GM12878 (cell line): ENCODE results near the gene SMPD2. TPM values are rescaled to one million over a fixed set of nuclear protein-coding genes. Genes with fewer than 3 reads are reported as not detected.

ENCODE experiments used
- FOS ChIP-seq: IDR thresholded peaks from 3 replicates; pipeline ENCODE4 v1.6.1; 2011; ENCODE audit warnings: borderline replicate concordance; ENCODE audit not compliant: insufficient read length; ENCODE audit errors: extremely low read depth
- FOXK2 ChIP-seq: fragments of 450-650 bp; IDR thresholded peaks from 2 replicates; pipeline ENCODE4 v1.6.1; 2017; ENCODE audit warnings: mild to moderate bottlenecking, moderate library complexity
- HDAC2 ChIP-seq: fragments of 200-600 bp; sonication (generic); IDR thresholded peaks from 2 replicates; pipeline ENCODE4 v1.6.1; 2017
- KAT2A ChIP-seq: conservative IDR thresholded peaks from 2 replicates; pipeline ENCODE4 v1.6.1; 2011; ENCODE audit warnings: low read depth, low read length; ENCODE audit not compliant: control insufficient read depth
- SMARCA5 ChIP-seq: fragments of 450-650 bp; IDR thresholded peaks from 2 replicates; pipeline ENCODE4 v1.6.1; 2017; ENCODE audit warnings: mild to moderate bottlenecking
- polyA plus RNA-seq, 11 experiments: library from polyadenylated mRNA; depleted of rRNA in 4 of 11; unstranded in 6 of 11; stranded (reverse) in 5 of 11; fragments of >200 nt; fragmentation: Nextera tagmentation in 4 of 11; fragmentation: Illumina TruSeq in 1 of 11; extraction: Ambion mirVana in 4 of 11; extraction: Trizol in 1 of 11; gene quantifications; 1 replicate in 1 of 11; 2 replicates in 10 of 11; pipeline versions ENCODE4 v1.2.1 to v1.2.3, GENCODE V29; 2011 to 2016; ENCODE audit warnings: inconsistent platforms in 2 of 11, missing spikeins in 2 of 11, low read depth in 1 of 11
- total RNA-seq, 4 experiments: library from RNA; depleted of rRNA in 3 of 4; stranded (reverse); fragments of >200 nt in 3 of 4; fragmentation: Illumina TruSeq in 1 of 4; extraction: Trizol in 1 of 4; gene quantifications; 2 replicates each; pipeline versions ENCODE4 v1.2.1 to v1.2.3, GENCODE V29; 2013 to 2021
- TF ChIP-seq, protein P1 (sequence below): IDR thresholded peaks from 2 replicates; pipeline ENCODE4 v1.6.1; 2012; ENCODE audit warnings: improper control_type of control experiment, low read depth, low read length; ENCODE audit not compliant: insufficient replicate concordance
- TF ChIP-seq, protein P2 (sequence below): fragments of 450-650 bp; IDR thresholded peaks from 2 replicates; pipeline ENCODE4 v1.6.1; 2017; ENCODE audit warnings: mild to moderate bottlenecking, moderate library complexity
- TF ChIP-seq, protein P3 (sequence below): IDR thresholded peaks from 2 replicates; pipeline ENCODE4 v1.6.1; 2012; ENCODE audit warnings: mild to moderate bottlenecking, low read depth, low read length

Gene SMPD2
- total and polyA plus RNA-seq, 10 of the 15 experiments (the other 5 are each of a cell fraction or from before 2014, with no cell fraction given): 0.06 to 15.4 (median 9.7) TPM

DNA sequence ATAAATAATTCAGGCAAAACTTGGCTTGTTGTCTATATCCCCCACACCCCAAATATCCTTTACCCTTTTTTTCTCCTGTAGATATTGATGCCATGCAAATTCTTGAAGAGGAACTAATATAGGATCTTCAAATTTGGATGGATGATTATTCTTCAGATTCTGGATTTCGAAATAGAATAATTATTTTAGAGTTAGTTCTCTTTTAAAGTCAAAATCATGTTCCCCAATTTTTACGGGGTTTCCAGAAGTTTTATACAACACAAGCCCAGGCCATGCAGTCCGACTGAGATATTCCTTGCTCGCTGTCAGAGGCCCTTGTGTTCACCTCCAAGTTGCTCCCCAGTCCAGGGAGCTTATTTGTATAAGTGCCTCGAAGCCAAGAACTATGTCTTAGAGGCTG lies 4.5 kb upstream of the SMPD2 start (continued):
- TF ChIP-seq, protein P1, sequence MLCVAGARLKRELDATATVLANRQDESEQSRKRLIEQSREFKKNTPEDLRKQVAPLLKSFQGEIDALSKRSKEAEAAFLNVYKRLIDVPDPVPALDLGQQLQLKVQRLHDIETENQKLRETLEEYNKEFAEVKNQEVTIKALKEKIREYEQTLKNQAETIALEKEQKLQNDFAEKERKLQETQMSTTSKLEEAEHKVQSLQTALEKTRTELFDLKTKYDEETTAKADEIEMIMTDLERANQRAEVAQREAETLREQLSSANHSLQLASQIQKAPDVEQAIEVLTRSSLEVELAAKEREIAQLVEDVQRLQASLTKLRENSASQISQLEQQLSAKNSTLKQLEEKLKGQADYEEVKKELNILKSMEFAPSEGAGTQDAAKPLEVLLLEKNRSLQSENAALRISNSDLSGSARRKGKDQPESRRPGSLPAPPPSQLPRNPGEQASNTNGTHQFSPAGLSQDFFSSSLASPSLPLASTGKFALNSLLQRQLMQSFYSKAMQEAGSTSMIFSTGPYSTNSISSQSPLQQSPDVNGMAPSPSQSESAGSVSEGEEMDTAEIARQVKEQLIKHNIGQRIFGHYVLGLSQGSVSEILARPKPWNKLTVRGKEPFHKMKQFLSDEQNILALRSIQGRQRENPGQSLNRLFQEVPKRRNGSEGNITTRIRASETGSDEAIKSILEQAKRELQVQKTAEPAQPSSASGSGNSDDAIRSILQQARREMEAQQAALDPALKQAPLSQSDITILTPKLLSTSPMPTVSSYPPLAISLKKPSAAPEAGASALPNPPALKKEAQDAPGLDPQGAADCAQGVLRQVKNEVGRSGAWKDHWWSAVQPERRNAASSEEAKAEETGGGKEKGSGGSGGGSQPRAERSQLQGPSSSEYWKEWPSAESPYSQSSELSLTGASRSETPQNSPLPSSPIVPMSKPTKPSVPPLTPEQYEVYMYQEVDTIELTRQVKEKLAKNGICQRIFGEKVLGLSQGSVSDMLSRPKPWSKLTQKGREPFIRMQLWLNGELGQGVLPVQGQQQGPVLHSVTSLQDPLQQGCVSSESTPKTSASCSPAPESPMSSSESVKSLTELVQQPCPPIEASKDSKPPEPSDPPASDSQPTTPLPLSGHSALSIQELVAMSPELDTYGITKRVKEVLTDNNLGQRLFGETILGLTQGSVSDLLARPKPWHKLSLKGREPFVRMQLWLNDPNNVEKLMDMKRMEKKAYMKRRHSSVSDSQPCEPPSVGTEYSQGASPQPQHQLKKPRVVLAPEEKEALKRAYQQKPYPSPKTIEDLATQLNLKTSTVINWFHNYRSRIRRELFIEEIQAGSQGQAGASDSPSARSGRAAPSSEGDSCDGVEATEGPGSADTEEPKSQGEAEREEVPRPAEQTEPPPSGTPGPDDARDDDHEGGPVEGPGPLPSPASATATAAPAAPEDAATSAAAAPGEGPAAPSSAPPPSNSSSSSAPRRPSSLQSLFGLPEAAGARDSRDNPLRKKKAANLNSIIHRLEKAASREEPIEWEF: no peak
- no peak for TF ChIP-seq HDAC2
- TF ChIP-seq SMARCA5: no peak
- no peak for TF ChIP-seq FOXK2
- TF ChIP-seq, protein P2, sequence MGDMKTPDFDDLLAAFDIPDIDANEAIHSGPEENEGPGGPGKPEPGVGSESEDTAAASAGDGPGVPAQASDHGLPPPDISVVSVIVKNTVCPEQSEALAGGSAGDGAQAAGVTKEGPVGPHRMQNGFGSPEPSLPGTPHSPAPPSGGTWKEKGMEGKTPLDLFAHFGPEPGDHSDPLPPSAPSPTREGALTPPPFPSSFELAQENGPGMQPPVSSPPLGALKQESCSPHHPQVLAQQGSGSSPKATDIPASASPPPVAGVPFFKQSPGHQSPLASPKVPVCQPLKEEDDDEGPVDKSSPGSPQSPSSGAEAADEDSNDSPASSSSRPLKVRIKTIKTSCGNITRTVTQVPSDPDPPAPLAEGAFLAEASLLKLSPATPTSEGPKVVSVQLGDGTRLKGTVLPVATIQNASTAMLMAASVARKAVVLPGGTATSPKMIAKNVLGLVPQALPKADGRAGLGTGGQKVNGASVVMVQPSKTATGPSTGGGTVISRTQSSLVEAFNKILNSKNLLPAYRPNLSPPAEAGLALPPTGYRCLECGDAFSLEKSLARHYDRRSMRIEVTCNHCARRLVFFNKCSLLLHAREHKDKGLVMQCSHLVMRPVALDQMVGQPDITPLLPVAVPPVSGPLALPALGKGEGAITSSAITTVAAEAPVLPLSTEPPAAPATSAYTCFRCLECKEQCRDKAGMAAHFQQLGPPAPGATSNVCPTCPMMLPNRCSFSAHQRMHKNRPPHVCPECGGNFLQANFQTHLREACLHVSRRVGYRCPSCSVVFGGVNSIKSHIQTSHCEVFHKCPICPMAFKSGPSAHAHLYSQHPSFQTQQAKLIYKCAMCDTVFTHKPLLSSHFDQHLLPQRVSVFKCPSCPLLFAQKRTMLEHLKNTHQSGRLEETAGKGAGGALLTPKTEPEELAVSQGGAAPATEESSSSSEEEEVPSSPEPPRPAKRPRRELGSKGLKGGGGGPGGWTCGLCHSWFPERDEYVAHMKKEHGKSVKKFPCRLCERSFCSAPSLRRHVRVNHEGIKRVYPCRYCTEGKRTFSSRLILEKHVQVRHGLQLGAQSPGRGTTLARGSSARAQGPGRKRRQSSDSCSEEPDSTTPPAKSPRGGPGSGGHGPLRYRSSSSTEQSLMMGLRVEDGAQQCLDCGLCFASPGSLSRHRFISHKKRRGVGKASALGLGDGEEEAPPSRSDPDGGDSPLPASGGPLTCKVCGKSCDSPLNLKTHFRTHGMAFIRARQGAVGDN: no peak
- TF ChIP-seq KAT2A: no peak
- TF ChIP-seq FOS: no peak
- TF ChIP-seq, protein P3, sequence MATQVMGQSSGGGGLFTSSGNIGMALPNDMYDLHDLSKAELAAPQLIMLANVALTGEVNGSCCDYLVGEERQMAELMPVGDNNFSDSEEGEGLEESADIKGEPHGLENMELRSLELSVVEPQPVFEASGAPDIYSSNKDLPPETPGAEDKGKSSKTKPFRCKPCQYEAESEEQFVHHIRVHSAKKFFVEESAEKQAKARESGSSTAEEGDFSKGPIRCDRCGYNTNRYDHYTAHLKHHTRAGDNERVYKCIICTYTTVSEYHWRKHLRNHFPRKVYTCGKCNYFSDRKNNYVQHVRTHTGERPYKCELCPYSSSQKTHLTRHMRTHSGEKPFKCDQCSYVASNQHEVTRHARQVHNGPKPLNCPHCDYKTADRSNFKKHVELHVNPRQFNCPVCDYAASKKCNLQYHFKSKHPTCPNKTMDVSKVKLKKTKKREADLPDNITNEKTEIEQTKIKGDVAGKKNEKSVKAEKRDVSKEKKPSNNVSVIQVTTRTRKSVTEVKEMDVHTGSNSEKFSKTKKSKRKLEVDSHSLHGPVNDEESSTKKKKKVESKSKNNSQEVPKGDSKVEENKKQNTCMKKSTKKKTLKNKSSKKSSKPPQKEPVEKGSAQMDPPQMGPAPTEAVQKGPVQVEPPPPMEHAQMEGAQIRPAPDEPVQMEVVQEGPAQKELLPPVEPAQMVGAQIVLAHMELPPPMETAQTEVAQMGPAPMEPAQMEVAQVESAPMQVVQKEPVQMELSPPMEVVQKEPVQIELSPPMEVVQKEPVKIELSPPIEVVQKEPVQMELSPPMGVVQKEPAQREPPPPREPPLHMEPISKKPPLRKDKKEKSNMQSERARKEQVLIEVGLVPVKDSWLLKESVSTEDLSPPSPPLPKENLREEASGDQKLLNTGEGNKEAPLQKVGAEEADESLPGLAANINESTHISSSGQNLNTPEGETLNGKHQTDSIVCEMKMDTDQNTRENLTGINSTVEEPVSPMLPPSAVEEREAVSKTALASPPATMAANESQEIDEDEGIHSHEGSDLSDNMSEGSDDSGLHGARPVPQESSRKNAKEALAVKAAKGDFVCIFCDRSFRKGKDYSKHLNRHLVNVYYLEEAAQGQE: no peak
